HUES64 (cell line): Measurements from ENCODE around the gene HHIP.

Experiments used
- H3K27ac ChIP-seq: 2 replicates; pipeline ENCODE4 v1.7.0; 2013; ENCODE audit warnings: low read depth, low read length, inconsistent platforms
- H3K27me3 ChIP-seq: 2 replicates; pipeline ENCODE4 v1.6.1; 2013; ENCODE audit warnings: mild to moderate bottlenecking, low read length; ENCODE audit not compliant: insufficient read depth
- H3K36me3 ChIP-seq: 2 replicates; pipeline ENCODE4 v1.6.1; 2013; ENCODE audit warnings: mild to moderate bottlenecking, low read length; ENCODE audit not compliant: insufficient read depth
- H3K4me1 ChIP-seq: 2 replicates; pipeline ENCODE4 v1.6.1; 2013; ENCODE audit warnings: mild to moderate bottlenecking, low read length, moderate library complexity; ENCODE audit not compliant: insufficient read depth
- H3K4me3 ChIP-seq: 2 replicates; pipeline ENCODE4 v1.5.1; 2013; ENCODE audit warnings: mild to moderate bottlenecking, low read length, moderate library complexity
- H3K9ac ChIP-seq: 2 replicates; pipeline ENCODE4 v1.6.1; 2013; ENCODE audit warnings: mild to moderate bottlenecking, low read depth, low read length
- H3K9me3 ChIP-seq: 2 replicates; pipeline ENCODE4 v1.6.1; 2013; ENCODE audit warnings: low read depth, low read length; ENCODE audit not compliant: insufficient read depth
- WGBS: fragments of 150-250, 120-280 bp; methylation state at CpG from one replicate; pipeline ENCODE4 v1.1.7; 2013; ENCODE audit warnings: missing lambda C conversion rate; 5-methylcytosine and 5-hydroxymethylcytosine counted together

The HHIP gene

GRCh38 chr4:144656850-144657249, 10.9 kb downstream of the HHIP start:
- no peak overlapping the region for H3K4me3 ChIP-seq
- no peaks in the 10 kb centered on the region for H3K9me3 ChIP-seq
- no peak overlapping the region for H3K27ac ChIP-seq
- H3K36me3 ChIP-seq: no peaks in the 10 kb centered on the region
- no peaks in the 10 kb centered on the region for H3K27me3 ChIP-seq
- no peak overlapping the region for H3K9ac ChIP-seq
- 77% methylated on average over 2 of the region's 2 CpGs for WGBS
- no peaks in the 10 kb centered on the region for H3K4me1 ChIP-seq

GRCh38 chr4:144658015-144658567, 12.1 kb downstream of the HHIP start:
- Histone ChIP-seq H3K27ac (no peak overlapping the region), H3K4me3 (no peak overlapping the region), H3K9me3 (no peaks in the 10 kb centered on the region), H3K27me3 (no peaks in the 10 kb centered on the region), H3K36me3 (no peaks in the 10 kb centered on the region), H3K4me1 (no peaks in the 10 kb centered on the region), H3K9ac (no peak overlapping the region)
- 99% methylated on average over 7 of the region's 8 CpGs for WGBS

GRCh38 chr4:144658903-144659302, 12.9 kb downstream of the HHIP start:
- Histone ChIP-seq H3K27ac (no peak overlapping the region), H3K9ac (no peak overlapping the region), H3K36me3 (no peaks in the 10 kb centered on the region), H3K27me3 (no peaks in the 10 kb centered on the region), H3K4me3 (no peak overlapping the region), H3K9me3 (no peaks in the 10 kb centered on the region), H3K4me1 (no peaks in the 10 kb centered on the region)
- no CpG with 5 or more reads among the region's 1 CpG for WGBS

- Histone ChIP-seq H3K4me1 (no peaks in the 10 kb centered on the region), H3K27ac (no peak overlapping the region), H3K4me3 (no peak overlapping the region), H3K9me3 (no peaks in the 10 kb centered on the region), H3K27me3 (no peaks in the 10 kb centered on the region), H3K9ac (no peak overlapping the region), H3K36me3 (no peaks in the 10 kb centered on the region)
- WGBS: 91% methylated on average over 5 of the region's 5 CpGs
These were observed 13.5 kb downstream of the HHIP start for GRCh38 chr4:144659447-144659846.

GRCh38 chr4:144663834-144664475, 18.0 kb downstream of the HHIP start:
- 86% methylated on average over 7 of the region's 7 CpGs for WGBS
- Histone ChIP-seq H3K27me3 (no peaks in the 10 kb centered on the region), H3K4me3 (no peak overlapping the region), H3K36me3 (no peaks in the 10 kb centered on the region), H3K9me3 (no peaks in the 10 kb centered on the region), H3K27ac (no peak overlapping the region), H3K4me1 (no peaks in the 10 kb centered on the region; the same call in 1 of the 2 replicates), H3K9ac (no peak overlapping the region)

GRCh38 chr4:144666539-144667175, 20.7 kb downstream of the HHIP start:
- H3K4me1 ChIP-seq: no peaks in the 10 kb centered on the region; the same call in 1 of the 2 replicates
- H3K9ac ChIP-seq: no peak overlapping the region
- H3K36me3 ChIP-seq: no peaks in the 10 kb centered on the region
- H3K4me3 ChIP-seq: no peak overlapping the region
- WGBS: 93% methylated on average over 2 of the region's 2 CpGs
- H3K27ac ChIP-seq: no peak overlapping the region
- H3K27me3 ChIP-seq: no peaks in the 10 kb centered on the region
- no peaks in the 10 kb centered on the region for H3K9me3 ChIP-seq

- Histone ChIP-seq H3K36me3 (no peaks in the 10 kb centered on the region), H3K9ac (no peak overlapping the region), H3K4me1 (no peaks in the 10 kb centered on the region; the same call in 1 of the 2 replicates), H3K27ac (no peak overlapping the region), H3K27me3 (no peaks in the 10 kb centered on the region), H3K4me3 (no peak overlapping the region), H3K9me3 (no peaks in the 10 kb centered on the region)
- 84% methylated on average over 2 of the region's 2 CpGs for WGBS
These were observed 21.5 kb downstream of the HHIP start for GRCh38 chr4:144667500-144667899.

GRCh38 chr4:144670776-144671175, 24.8 kb downstream of the HHIP start:
- 99% methylated on average over 5 of the region's 5 CpGs for WGBS

GRCh38 chr4:144674711-144675110, 28.8 kb downstream of the HHIP start:
- Histone ChIP-seq H3K27ac (no peak overlapping the region), H3K27me3 (no peaks in the 10 kb centered on the region)

More at GRCh38 chr4:144670776-144671175, 24.8 kb downstream of the HHIP start:
- H3K27me3 ChIP-seq: no peaks in the 10 kb centered on the region
- H3K9me3 ChIP-seq: no peaks in the 10 kb centered on the region
- peaks cover 15% of the 10 kb centered on the region for H3K4me1 ChIP-seq
- H3K4me3 ChIP-seq: no peak overlapping the region
- no peak overlapping the region for H3K27ac ChIP-seq
- H3K36me3 ChIP-seq: no peaks in the 10 kb centered on the region
- no peak overlapping the region for H3K9ac ChIP-seq

GRCh38 chr4:144681806-144682205, 35.9 kb downstream of the HHIP start:
- H3K9me3 ChIP-seq: no peaks in the 10 kb centered on the region
- 89% methylated on average over 3 of the region's 3 CpGs for WGBS
- H3K9ac ChIP-seq: no peak overlapping the region
- no peaks in the 10 kb centered on the region for H3K36me3 ChIP-seq
- H3K4me1 ChIP-seq: peaks cover 11% of the 10 kb centered on the region
- H3K4me3 ChIP-seq: no peak overlapping the region
- no peaks in the 10 kb centered on the region for H3K27me3 ChIP-seq
- no peak overlapping the region for H3K27ac ChIP-seq

More at GRCh38 chr4:144674711-144675110, 28.8 kb downstream of the HHIP start:
- H3K4me3 ChIP-seq: no peak overlapping the region
- no peaks in the 10 kb centered on the region for H3K9me3 ChIP-seq
- whole genome bisulfite sequencing: 38% methylated on average over 1 of the region's 1 CpG
- H3K9ac ChIP-seq: no peak overlapping the region
- H3K4me1 ChIP-seq: peaks cover 15% of the 10 kb centered on the region
- H3K36me3 ChIP-seq: no peaks in the 10 kb centered on the region

- Histone ChIP-seq H3K36me3 (no peaks in the 10 kb centered on the region), H3K27me3 (no peaks in the 10 kb centered on the region), H3K4me1 (peaks cover 17% of the 10 kb centered on the region), H3K4me3 (no peak overlapping the region), H3K27ac (no peak overlapping the region), H3K9ac (no peak overlapping the region), H3K9me3 (no peaks in the 10 kb centered on the region)
- WGBS: 97% methylated on average over 7 of the region's 8 CpGs
These were observed 37.6 kb downstream of the HHIP start for GRCh38 chr4:144683516-144683915.
